ENCODE measurements around the gene HPS5. TPM values are rescaled to one million over a fixed set of nuclear protein-coding genes. Genes with fewer than 3 reads are reported as not detected.

HPS5 gene, protein sequence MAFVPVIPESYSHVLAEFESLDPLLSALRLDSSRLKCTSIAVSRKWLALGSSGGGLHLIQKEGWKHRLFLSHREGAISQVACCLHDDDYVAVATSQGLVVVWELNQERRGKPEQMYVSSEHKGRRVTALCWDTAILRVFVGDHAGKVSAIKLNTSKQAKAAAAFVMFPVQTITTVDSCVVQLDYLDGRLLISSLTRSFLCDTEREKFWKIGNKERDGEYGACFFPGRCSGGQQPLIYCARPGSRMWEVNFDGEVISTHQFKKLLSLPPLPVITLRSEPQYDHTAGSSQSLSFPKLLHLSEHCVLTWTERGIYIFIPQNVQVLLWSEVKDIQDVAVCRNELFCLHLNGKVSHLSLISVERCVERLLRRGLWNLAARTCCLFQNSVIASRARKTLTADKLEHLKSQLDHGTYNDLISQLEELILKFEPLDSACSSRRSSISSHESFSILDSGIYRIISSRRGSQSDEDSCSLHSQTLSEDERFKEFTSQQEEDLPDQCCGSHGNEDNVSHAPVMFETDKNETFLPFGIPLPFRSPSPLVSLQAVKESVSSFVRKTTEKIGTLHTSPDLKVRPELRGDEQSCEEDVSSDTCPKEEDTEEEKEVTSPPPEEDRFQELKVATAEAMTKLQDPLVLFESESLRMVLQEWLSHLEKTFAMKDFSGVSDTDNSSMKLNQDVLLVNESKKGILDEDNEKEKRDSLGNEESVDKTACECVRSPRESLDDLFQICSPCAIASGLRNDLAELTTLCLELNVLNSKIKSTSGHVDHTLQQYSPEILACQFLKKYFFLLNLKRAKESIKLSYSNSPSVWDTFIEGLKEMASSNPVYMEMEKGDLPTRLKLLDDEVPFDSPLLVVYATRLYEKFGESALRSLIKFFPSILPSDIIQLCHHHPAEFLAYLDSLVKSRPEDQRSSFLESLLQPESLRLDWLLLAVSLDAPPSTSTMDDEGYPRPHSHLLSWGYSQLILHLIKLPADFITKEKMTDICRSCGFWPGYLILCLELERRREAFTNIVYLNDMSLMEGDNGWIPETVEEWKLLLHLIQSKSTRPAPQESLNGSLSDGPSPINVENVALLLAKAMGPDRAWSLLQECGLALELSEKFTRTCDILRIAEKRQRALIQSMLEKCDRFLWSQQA
- 6.7 TPM for polyA plus RNA-seq (2013, experiment 1 of 2)
- polyA plus RNA-seq (2013, experiment 2 of 2), result 7.0 TPM

GRCh38 chr11:18321969-18322711 is at the start of gene HPS5, which contains the start of gene GTF2H1:
HPS5 (minus strand) TSS chr11:18322140; CDS start chr11:18317858, 4,282 bp downstream.
GTF2H1 (plus strand) TSS chr11:18322567; CDS start chr11:18333075, 10,508 bp downstream.
- Histone ChIP-seq H4K8ac (ENCODE audit: low read depth, low read length) (no peak within 1 kb of the TSS), H3K27ac (ENCODE audit: low read depth, low read length) (peak within 1 kb of the TSS; percentile 30), H3K18ac (ENCODE audit: low read length) (peak within 1 kb of the TSS; percentile 29), H3K79me2 (ENCODE audit: control insufficient read depth, insufficient read depth, low read length) (peaks cover 53% of the 10 kb centered on the region), H2BK15ac (replicated peaks; ENCODE audit: low read depth) (no peak within 1 kb of the TSS), H3K79me1 (ENCODE audit: low read length) (peaks cover 15% of the 10 kb centered on the region), H3K4me3 (ENCODE audit: low read length) (peak within 1 kb of the TSS; percentile 90), H2AK5ac (ENCODE audit: low read length) (no peak within 1 kb of the TSS), H3K36me3 (ENCODE audit: control insufficient read depth, insufficient read depth, low read length) (no peaks in the 10 kb centered on the region), H3K9ac (ENCODE audit: low read length) (peak within 1 kb of the TSS; percentile 84), H2BK120ac (ENCODE audit: low read depth, low read length) (no peak within 1 kb of the TSS), H3K56ac (ENCODE audit: low read length) (peak within 1 kb of the TSS; percentile 97), H3K4me2 (ENCODE audit: low read length) (peak within 1 kb of the TSS; percentile 98), H3K23ac (ENCODE audit: low read length) (no peak within 1 kb of the TSS), H3K4ac (ENCODE audit: low read depth, low read length) (peak within 1 kb of the TSS; percentile 29), H3K27me3 (ENCODE audit: insufficient read depth, low read length, poor library complexity) (no peaks in the 10 kb centered on the region), H3K4me1 (ENCODE audit: control insufficient read depth, low read depth, low read length) (peaks cover 4% of the 10 kb centered on the region), H4K5ac (ENCODE audit: low read length) (no peak within 1 kb of the TSS), H2BK5ac (ENCODE audit: low read length) (peak within 1 kb of the TSS; percentile 98)
- DNase-seq, result peak; percentile 100
- no CpG with 5 or more reads among the region's 61 CpGs for WGBS (ENCODE audit: extremely low coverage, insufficient coverage, low lambda C conversion rate)

DNA sequence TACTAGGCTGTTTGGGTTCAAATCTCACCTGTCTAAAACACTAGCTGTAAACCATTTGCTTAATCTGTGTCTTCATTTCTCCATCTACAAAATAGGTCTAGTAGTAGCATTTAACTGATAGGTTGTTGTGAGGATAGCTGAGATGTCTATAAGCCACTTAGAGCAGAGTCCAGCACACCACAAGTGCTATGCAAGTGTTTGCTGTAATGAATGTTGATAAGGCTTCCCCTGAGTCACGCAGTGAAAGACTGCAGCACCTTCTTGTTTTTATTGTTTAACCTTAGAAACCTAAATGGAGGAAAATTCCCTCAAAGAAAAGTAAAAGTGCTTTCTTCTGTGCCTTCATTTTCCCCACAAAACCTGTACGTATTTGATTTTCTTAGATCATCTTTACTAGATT is 49.3 kb upstream of the HPS5 start:
- DNase-seq, result no peak
- Histone ChIP-seq H3K79me2 (ENCODE audit: control insufficient read depth, insufficient read depth, low read length) (no peaks in the 10 kb centered on the region), H3K4me3 (ENCODE audit: low read length) (no peak overlapping the region), H3K18ac (ENCODE audit: low read length) (no peak overlapping the region), H2AK5ac (ENCODE audit: low read length) (no peak overlapping the region), H3K56ac (ENCODE audit: low read length) (no peak overlapping the region), H2BK120ac (ENCODE audit: low read depth, low read length) (no peak overlapping the region), H3K79me1 (ENCODE audit: low read length) (no peaks in the 10 kb centered on the region), H4K5ac (ENCODE audit: low read length) (no peak overlapping the region), H3K4me2 (ENCODE audit: low read length) (no peak overlapping the region), H3K23ac (ENCODE audit: low read length) (no peak overlapping the region), H3K4ac (ENCODE audit: low read depth, low read length) (no peak overlapping the region), H4K8ac (ENCODE audit: low read depth, low read length) (no peak overlapping the region), H3K4me1 (ENCODE audit: control insufficient read depth, low read depth, low read length) (no peaks in the 10 kb centered on the region), H3K36me3 (ENCODE audit: control insufficient read depth, insufficient read depth, low read length) (no peaks in the 10 kb centered on the region), H2BK5ac (ENCODE audit: low read length) (no peak overlapping the region), H3K27ac (ENCODE audit: low read depth, low read length) (no peak overlapping the region), H3K27me3 (ENCODE audit: insufficient read depth, low read length, poor library complexity) (no peaks in the 10 kb centered on the region), H2BK15ac (replicated peaks; ENCODE audit: low read depth) (no peak overlapping the region), H3K9ac (ENCODE audit: low read length) (no peak overlapping the region)
- no CpG with 5 or more reads among the region's 2 CpGs for WGBS (ENCODE audit: extremely low coverage, insufficient coverage, low lambda C conversion rate)

DNA sequence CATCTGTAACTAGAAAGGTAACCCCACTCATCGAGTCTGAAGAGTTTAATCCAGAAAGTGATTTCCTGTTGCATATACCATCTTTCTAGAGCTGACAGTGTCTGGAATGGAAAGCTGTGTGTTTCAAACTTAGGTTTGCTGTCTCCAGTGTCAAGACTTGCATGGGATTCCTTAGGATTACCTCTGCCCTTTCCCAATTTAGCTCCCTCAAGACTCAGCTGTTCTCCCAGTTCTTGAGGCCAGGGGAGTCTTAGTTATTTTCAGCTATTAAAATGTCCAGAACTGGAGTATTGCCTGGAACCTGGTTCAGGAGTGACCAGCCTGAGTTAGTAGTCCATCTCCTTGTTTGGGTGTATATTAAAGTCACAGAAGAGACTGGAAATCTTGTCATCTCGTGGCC is 47.5 kb upstream of the HPS5 start:
- Histone ChIP-seq H4K5ac (ENCODE audit: low read length) (no peak overlapping the region), H3K4me2 (ENCODE audit: low read length) (no peak overlapping the region), H3K23ac (ENCODE audit: low read length) (no peak overlapping the region), H4K8ac (ENCODE audit: low read depth, low read length) (no peak overlapping the region), H2BK15ac (replicated peaks; ENCODE audit: low read depth) (no peak overlapping the region), H2BK5ac (ENCODE audit: low read length) (no peak overlapping the region), H3K79me1 (ENCODE audit: low read length) (no peaks in the 10 kb centered on the region), H3K4me3 (ENCODE audit: low read length) (no peak overlapping the region), H3K18ac (ENCODE audit: low read length) (no peak overlapping the region), H3K4me1 (ENCODE audit: control insufficient read depth, low read depth, low read length) (no peaks in the 10 kb centered on the region), H3K56ac (ENCODE audit: low read length) (no peak overlapping the region), H3K4ac (ENCODE audit: low read depth, low read length) (no peak overlapping the region), H2AK5ac (ENCODE audit: low read length) (no peak overlapping the region), H2BK120ac (ENCODE audit: low read depth, low read length) (no peak overlapping the region), H3K27me3 (ENCODE audit: insufficient read depth, low read length, poor library complexity) (no peaks in the 10 kb centered on the region), H3K36me3 (ENCODE audit: control insufficient read depth, insufficient read depth, low read length) (peaks cover 6% of the 10 kb centered on the region), H3K79me2 (ENCODE audit: control insufficient read depth, insufficient read depth, low read length) (no peaks in the 10 kb centered on the region), H3K27ac (ENCODE audit: low read depth, low read length) (no peak overlapping the region), H3K9ac (ENCODE audit: low read length) (no peak overlapping the region)
- DNase-seq, result no peak
- WGBS (ENCODE audit: extremely low coverage, insufficient coverage, low lambda C conversion rate), result no CpG with 5 or more reads among the region's 2 CpGs

GRCh38 chr11:18368221-18368620 is 46.3 kb upstream of the HPS5 start:
- Histone ChIP-seq H3K18ac (ENCODE audit: low read length) (no peak overlapping the region), H3K9ac (ENCODE audit: low read length) (no peak overlapping the region), H3K56ac (ENCODE audit: low read length) (no peak overlapping the region), H4K8ac (ENCODE audit: low read depth, low read length) (no peak overlapping the region), H3K27me3 (ENCODE audit: insufficient read depth, low read length, poor library complexity) (no peaks in the 10 kb centered on the region), H3K4ac (ENCODE audit: low read depth, low read length) (no peak overlapping the region), H3K79me2 (ENCODE audit: control insufficient read depth, insufficient read depth, low read length) (no peaks in the 10 kb centered on the region), H2BK15ac (replicated peaks; ENCODE audit: low read depth) (no peak overlapping the region), H3K27ac (ENCODE audit: low read depth, low read length) (no peak overlapping the region), H3K23ac (ENCODE audit: low read length) (no peak overlapping the region), H2AK5ac (ENCODE audit: low read length) (no peak overlapping the region), H3K36me3 (ENCODE audit: control insufficient read depth, insufficient read depth, low read length) (peaks cover 6% of the 10 kb centered on the region), H3K4me2 (ENCODE audit: low read length) (no peak overlapping the region), H4K5ac (ENCODE audit: low read length) (no peak overlapping the region), H3K79me1 (ENCODE audit: low read length) (no peaks in the 10 kb centered on the region), H3K4me3 (ENCODE audit: low read length) (no peak overlapping the region), H2BK5ac (ENCODE audit: low read length) (no peak overlapping the region), H3K4me1 (ENCODE audit: control insufficient read depth, low read depth, low read length) (no peaks in the 10 kb centered on the region), H2BK120ac (ENCODE audit: low read depth, low read length) (no peak overlapping the region)
- no CpG with 5 or more reads among the region's 2 CpGs for WGBS (ENCODE audit: extremely low coverage, insufficient coverage, low lambda C conversion rate)
- no peak for DNase-seq

DNA sequence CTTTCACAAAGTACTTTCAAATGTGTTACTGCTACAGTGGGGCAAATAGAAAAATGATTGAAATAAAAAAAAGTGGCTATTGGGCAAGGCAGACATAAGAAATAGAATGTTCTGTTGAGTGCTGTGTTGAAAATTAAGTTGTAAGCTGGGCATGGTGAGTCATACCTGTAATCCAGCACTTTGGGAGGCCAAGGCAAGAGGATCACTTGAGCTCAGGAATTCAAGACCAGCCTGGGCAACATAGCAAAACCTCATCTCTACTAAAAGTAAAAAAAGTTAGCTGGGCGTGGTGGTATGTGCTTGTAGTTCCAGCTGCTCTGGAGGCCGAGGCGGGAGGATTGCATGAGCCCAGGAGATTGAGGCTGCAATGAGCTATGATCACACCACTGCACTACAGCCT is 45.5 kb upstream of the HPS5 start:
- Histone ChIP-seq H3K4me2 (ENCODE audit: low read length) (no peak overlapping the region), H3K56ac (ENCODE audit: low read length) (no peak overlapping the region), H3K27ac (ENCODE audit: low read depth, low read length) (no peak overlapping the region), H2BK5ac (ENCODE audit: low read length) (no peak overlapping the region), H3K4me1 (ENCODE audit: control insufficient read depth, low read depth, low read length) (no peaks in the 10 kb centered on the region), H3K9ac (ENCODE audit: low read length) (no peak overlapping the region), H3K4ac (ENCODE audit: low read depth, low read length) (no peak overlapping the region), H4K5ac (ENCODE audit: low read length) (no peak overlapping the region), H4K8ac (ENCODE audit: low read depth, low read length) (no peak overlapping the region), H2AK5ac (ENCODE audit: low read length) (no peak overlapping the region), H3K4me3 (ENCODE audit: low read length) (no peak overlapping the region), H3K27me3 (ENCODE audit: insufficient read depth, low read length, poor library complexity) (no peaks in the 10 kb centered on the region), H3K79me1 (ENCODE audit: low read length) (no peaks in the 10 kb centered on the region), H3K23ac (ENCODE audit: low read length) (no peak overlapping the region), H3K36me3 (ENCODE audit: control insufficient read depth, insufficient read depth, low read length) (peaks cover 6% of the 10 kb centered on the region), H2BK120ac (ENCODE audit: low read depth, low read length) (no peak overlapping the region), H3K79me2 (ENCODE audit: control insufficient read depth, insufficient read depth, low read length) (no peaks in the 10 kb centered on the region), H3K18ac (ENCODE audit: low read length) (no peak overlapping the region), H2BK15ac (replicated peaks; ENCODE audit: low read depth) (no peak overlapping the region)
- no CpG with 5 or more reads among the region's 3 CpGs for WGBS (ENCODE audit: extremely low coverage, insufficient coverage, low lambda C conversion rate)
- DNase-seq, result no peak
